ENCODE results near the gene THSD7B.
"Not testable (repeated sequence)": the region's sequence is repeated elsewhere in the genome, so short reads cannot be mapped to it uniquely, and the experiment has no call there.

Gene THSD7B

GRCh38 chr2:137049518-137049917, 284.2 kb downstream of the THSD7B start:
- no peak for DNase-seq

GRCh38 chr2:137050949-137051348, 285.6 kb downstream of the THSD7B start:
- no peak for DNase-seq

- DNase-seq = no peak
Measured at GRCh38 chr2:137051778-137052398, 286.5 kb downstream of the THSD7B start.

- DNase-seq = no peak
Measured at GRCh38 chr2:137056704-137057103, 291.4 kb downstream of the THSD7B start.

- DNase-seq = not testable (repeated sequence)
Measured at GRCh38 chr2:137076111-137076765, 310.9 kb downstream of the THSD7B start.

- no peak for DNase-seq
Measured at GRCh38 chr2:137091704-137092103, 326.4 kb downstream of the THSD7B start.

- DNase-seq = no peak
Measured at GRCh38 chr2:137093116-137093515, 327.8 kb downstream of the THSD7B start.

GRCh38 chr2:137096187-137096586, 330.8 kb downstream of the THSD7B start:
- DNase-seq = no peak

- DNase-seq = no peak
Measured at GRCh38 chr2:137096693-137097092, 331.3 kb downstream of the THSD7B start.

- DNase-seq = not testable (repeated sequence)
Measured at GRCh38 chr2:137101814-137102213, 336.5 kb downstream of the THSD7B start.

- DNase-seq = no peak
Measured at GRCh38 chr2:137107904-137108303, 342.6 kb downstream of the THSD7B start.

GRCh38 chr2:137111896-137112295, 346.6 kb downstream of the THSD7B start:
- no peak for DNase-seq

GRCh38 chr2:137115081-137115794, 349.9 kb downstream of the THSD7B start:
- DNase-seq = no peak

GRCh38 chr2:137115795-137116089, 350.4 kb downstream of the THSD7B start:
- no peak for DNase-seq

GRCh38 chr2:137117385-137117784, 352.0 kb downstream of the THSD7B start:
- no peak for DNase-seq

GRCh38 chr2:137118140-137118539, 352.8 kb downstream of the THSD7B start:
- DNase-seq = no peak

- no peak for DNase-seq
Measured at GRCh38 chr2:137123226-137123625, 357.9 kb downstream of the THSD7B start.

GRCh38 chr2:137133225-137133624, 367.9 kb downstream of the THSD7B start:
- DNase-seq = no peak

- no peak for DNase-seq
Measured at GRCh38 chr2:137138263-137138662, 372.9 kb downstream of the THSD7B start.

- no peak for DNase-seq
Measured at GRCh38 chr2:137151731-137152130, 386.4 kb downstream of the THSD7B start.

GRCh38 chr2:137154946-137155345, 389.6 kb downstream of the THSD7B start:
- no peak for DNase-seq

- no peak for DNase-seq
Measured at GRCh38 chr2:137155356-137156104, 390.2 kb downstream of the THSD7B start.

GRCh38 chr2:137156221-137156844, 391.0 kb downstream of the THSD7B start:
- DNase-seq = no peak
